ENCODE measurements around the gene NTN3.

Gene NTN3

DNA sequence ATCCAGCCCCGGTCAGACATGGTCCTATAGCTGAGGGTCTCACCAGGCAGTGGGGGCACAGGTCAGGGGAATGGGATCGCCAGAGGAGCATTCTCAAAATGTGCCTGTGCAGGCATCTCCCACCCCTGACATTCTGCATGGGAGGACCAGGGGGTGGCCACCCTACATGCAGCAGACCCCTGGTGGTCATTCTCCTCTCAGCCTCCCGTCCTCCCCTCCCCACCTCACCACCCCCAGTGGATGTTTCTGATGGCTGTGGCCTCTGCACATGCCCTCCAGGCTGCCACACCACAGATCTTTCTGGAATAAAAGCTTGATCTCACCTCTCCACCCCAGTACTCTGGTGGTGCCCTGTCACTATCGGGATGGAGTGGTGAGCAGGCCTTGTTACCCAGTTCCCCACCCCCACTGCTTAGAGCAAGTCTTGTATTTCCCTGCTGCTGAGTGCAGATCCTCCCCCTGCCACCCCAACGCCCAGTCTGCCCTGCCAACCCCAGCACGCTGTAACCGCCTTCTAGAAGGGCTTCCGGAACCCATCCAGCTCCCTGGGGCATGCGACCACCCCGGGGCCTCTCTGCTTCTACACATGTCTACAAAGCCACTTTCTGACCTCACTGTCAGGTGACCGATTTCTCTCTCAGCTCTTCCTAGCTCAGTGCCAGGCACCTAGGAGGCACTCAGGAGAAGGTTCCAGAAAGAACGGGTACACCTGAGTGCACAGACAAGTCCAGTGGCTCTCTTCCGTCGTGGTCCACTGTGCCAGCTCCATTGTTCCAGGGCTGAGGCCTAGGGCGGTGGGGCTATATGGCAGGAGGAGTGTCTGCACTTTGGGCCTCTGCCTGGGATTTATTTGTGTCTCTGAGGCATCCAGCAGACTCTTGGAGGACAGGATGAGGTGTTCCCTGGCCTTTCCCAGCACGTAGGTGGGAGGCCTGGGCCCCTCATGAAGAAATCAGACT lies 13.1 kb downstream of the NTN3 start:
- no peak for TF ChIP-seq POLR2A (IDR thresholded peaks at IDR 0.05; ENCODE audit: low read depth, low read length)
- FAIRE-seq: no peak
- no peak for DNase-seq (ENCODE audit: insufficient read length, low spot score)

DNA sequence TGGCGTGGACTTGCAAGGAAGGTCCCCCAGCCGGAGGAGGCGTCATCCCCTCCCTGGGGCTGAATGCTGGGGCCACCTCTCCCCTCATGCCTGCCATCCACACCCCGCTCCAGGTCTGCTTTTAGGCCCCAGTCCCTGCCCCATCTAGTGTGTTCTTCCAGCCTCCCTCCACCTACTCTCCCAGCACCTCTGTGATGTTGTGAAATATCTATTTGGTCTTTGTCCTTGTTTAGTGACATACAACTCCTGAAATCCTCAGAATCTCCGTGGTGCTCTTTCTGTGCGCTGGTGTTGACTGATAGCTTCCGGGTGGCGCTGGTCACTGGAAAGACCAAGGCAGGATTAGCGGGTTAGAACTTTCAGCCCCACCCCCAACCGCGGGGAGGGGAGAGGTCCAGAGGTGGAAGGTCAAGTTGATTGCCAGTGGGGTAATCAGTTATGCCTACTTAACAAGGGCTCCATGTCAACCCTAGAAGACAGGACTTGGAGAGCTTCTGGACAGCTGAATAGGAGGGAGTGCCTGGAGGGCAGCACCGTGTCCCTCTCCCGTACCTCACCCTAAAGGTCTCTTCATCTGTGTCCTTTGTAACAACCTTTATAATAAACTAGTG lies 13.9 kb downstream of the NTN3 start:
- no peak for TF ChIP-seq POLR2A (IDR thresholded peaks at IDR 0.05; ENCODE audit: low read depth, low read length)
- DNase-seq (ENCODE audit: insufficient read length, low spot score) (no peak), FAIRE-seq (no peak)

DNA sequence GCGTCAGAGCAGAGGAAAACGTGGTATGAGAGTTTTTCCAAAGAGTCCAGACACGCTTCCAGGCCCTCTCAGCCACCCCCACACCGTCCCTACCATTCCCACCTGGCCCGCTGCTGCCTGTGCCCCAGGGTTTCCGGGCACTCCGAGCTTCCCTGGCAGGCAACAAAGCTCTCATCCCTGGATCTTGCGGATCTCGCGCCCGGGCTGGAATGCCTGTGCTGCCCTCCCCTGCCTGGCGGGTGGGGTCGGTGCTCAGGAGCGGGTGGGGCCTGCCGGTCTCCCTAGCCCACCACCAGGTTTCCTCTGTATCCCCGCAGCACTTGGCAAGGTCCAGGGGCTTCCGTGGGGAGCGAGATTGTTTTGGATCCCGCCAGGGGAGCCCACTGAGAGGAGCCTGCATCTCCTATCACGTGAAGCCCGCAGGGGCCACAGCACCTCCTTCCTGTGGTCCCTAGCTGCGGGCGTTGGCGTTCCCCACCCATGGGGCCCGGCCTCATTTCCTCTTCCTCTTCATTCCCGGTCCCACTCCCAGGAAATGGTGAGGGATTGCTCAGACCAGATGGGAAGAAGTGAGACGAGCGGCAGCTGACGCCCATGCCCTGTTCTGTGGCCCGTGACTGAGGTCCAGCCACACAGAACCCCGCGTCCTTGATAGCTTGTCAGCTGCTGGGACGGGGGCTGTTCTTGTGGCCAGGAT lies 14.9 kb downstream of the NTN3 start:
- DNase-seq (ENCODE audit: insufficient read length, low spot score): no peak
- FAIRE-seq: no peak
- TF ChIP-seq POLR2A (IDR thresholded peaks at IDR 0.05; ENCODE audit: low read depth, low read length): no peak

DNA sequence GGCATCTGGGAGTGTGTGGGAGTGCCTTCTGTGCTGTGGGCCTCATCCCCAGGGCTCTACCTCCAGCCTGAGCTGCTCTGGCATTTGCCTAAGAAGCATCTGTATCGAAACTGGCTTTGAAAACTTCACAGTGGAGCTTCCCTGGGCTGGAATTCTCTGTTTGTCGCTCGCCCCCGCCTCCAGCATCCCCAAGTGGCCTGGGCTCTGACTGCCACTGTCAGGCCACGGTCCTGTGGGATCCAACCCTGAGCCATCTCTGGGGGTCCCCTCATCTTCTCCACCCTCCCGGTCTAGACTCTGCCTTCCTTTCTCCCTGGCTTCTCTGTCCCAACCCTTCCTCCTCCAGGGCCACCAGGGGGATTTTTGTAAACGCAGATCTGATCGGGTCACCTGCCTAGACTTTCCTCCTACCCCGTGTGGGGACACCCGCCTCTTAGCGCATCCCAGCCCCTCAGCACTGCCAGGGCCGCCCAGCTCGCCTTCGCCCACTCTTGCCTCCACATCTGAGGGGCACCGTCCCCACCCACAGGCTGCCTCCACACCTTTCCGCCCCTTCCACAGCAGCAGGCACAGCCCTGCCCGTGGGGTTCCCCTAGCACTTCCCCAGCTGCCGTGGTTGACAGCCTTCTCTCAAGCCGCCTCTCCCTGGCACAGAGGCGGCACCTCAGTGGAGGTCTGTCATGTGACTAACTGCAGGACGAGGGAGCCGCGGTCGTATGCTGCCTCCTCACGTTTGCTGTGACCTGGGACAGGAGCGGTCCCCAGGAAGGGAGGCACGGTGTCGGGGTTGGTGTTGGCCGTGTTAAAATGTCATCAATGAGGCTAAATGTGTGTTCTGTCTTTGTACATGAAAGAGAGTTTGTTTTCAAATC lies 15.8 kb downstream of the NTN3 start:
- FAIRE-seq (no peak), DNase-seq (ENCODE audit: insufficient read length, low spot score) (no peak)
- TF ChIP-seq POLR2A (IDR thresholded peaks at IDR 0.05; ENCODE audit: low read depth, low read length): no peak

DNA sequence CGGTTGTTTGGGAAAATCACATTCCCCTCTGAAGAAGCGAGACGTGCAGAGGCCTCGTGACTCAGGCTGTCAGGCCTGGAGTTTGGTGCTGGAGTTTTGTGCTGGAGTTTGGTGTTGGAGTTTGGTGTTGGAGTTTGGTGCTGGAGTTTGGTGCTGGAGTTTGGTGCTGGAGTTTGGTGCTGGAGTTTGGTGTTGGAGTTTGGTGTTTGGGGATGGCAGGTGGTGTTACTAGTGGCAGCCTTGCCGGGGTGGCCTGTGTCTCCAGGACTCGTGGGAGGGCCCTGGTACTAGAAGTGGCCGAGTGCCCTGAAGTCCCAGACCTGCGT lies 16.4 kb downstream of the NTN3 start:
- no peak for FAIRE-seq
- DNase-seq (ENCODE audit: insufficient read length, low spot score): no peak
- no peak for TF ChIP-seq POLR2A (IDR thresholded peaks at IDR 0.05; ENCODE audit: low read depth, low read length)

DNA sequence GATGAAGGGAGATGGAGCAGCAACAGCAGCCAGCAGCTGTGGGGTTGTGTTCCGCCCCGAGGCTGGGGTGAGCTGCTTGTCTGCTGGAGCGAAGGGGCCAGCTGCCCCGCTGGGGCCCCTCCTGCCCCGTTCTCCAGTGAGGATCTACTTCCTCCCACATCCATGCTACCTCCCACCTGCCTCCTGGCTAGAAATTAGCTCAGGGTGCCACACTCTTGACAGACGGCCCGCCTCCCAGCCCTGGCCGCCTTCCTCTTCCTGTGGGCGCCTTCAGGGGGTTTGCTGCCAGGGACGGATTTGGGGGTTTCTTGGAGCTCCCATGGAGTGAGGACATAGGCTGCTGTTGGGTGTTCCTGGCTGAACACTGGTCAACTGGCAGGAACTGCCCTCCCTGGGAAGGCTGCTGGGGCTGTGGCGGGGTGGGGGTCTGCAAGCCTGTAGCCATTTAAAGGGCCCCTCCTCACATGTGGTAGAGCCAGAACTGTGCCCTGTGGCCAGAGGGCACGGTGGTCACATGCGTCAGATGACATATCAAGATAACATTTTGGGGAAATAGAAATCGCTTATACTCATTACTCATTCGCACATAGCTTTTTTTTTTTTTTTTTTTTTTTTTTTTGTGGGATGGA lies 16.9 kb downstream of the NTN3 start:
- DNase-seq (ENCODE audit: insufficient read length, low spot score) (no peak), FAIRE-seq (no peak)
- TF ChIP-seq POLR2A (IDR thresholded peaks at IDR 0.05; ENCODE audit: low read depth, low read length): no peak

DNA sequence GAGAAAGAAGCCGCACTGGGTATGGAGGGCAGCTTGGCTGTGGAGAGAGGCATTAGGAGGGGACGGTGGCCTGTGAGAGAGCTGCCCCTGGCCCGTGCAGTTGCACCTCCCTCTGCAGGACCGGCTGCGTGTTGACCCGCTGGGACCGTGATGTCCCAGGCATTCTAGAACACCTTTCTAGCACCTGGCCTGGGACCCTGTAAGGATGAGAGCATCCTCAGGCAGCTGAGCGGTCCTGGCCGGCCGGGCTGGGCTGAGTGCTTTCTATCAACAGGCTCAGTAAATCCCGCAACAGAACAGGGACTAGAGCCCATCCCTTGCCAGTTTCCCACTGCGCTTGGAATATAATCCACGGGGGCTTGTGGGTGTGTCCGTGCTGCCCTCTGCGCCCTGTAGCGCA lies 18.5 kb downstream of the NTN3 start:
- no peak for DNase-seq (ENCODE audit: insufficient read length, low spot score)
- no peak for TF ChIP-seq POLR2A (IDR thresholded peaks at IDR 0.05; ENCODE audit: low read depth, low read length)
- FAIRE-seq: no peak

DNA sequence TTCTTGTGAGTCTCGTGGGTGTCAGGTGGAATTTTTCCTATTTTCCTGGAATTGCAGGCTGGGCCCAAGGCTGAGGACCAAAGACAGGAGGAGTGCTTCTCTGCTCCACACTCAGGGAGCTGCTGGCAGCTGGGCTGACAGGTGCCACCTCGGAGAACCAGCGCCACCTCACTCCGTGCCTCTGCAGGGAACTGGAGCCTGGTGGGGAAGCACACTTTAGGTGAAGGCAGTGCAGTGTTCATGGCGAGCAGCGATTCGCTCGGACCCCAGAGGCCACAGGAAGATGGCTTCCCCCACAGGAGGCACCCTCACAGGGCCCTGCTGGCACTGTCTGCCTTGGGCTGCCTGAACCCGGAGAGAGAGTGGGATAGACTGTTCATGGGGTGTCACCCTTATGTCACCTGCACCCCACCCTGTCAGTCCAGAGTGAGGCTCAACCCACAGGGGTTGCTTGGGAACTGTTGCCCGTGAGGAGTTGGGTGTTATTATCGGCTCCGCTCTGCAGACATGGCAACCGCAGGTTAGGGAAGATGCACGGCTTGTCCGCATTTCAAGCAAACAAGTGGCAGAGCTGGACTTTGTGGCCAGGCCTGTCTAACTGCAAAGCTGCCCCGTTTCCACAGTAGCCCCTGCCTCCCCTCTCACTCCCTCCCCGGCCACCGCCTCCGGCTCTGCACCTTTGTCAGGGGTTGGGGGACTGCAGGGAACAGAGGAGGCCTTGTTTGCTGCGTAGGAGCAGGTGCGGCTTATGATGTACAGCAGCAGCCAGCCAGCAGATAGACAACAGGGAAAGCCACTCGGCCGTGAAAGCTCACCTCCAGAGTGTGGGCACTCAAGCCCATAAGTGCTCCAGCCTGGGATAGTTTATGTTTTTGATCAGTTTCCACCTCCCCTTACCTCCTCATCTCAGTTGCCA lies 19.4 kb downstream of the NTN3 start:
- no peak for FAIRE-seq
- no peak for DNase-seq (ENCODE audit: insufficient read length, low spot score)
- TF ChIP-seq POLR2A (IDR thresholded peaks at IDR 0.05; ENCODE audit: low read depth, low read length): no peak

DNA sequence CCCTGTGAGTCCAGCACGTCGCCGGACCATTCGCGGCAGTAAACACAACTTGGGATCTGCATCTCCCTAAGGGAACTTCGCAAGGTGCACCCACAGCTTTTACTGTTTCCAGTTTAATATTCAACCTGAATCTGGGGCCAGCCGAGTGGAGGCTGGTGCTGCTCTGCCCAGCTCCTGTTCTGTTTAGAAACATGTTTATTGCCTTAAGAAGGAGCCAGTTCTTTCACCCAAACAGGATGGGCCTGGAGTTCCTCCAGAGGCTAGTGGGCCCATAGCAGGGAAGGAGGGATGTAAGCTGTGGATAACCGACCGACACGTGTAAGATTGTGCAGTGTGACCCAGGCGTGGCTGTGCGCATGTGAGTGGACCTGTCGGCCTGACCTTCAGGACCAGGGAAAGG lies 21.2 kb downstream of the NTN3 start:
- no peak for TF ChIP-seq POLR2A (IDR thresholded peaks at IDR 0.05; ENCODE audit: low read depth, low read length)
- DNase-seq (ENCODE audit: insufficient read length, low spot score) (no peak), FAIRE-seq (no peak)

DNA sequence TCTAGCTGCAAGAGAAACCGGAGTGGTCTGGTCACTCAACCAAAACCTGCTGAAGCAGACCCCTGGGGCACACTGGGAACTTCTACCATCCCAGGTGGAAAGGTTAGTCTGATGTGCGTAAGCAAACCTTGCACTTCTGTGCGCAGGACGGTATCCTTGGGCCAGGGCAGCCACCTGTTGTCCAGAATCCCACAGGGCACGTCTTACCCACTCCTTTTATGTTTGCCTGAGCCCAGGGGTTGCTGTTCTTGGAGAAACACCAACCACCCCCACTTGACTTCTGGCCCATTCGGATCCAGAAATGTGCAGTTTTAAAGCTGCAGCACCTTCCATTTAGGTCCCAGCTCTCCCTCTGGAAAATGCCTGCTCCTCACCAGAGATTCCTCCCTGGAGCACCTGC lies 22.5 kb downstream of the NTN3 start:
- no peak for TF ChIP-seq POLR2A (IDR thresholded peaks at IDR 0.05; ENCODE audit: low read depth, low read length)
- DNase-seq (ENCODE audit: insufficient read length, low spot score) (no peak), FAIRE-seq (no peak)

DNA sequence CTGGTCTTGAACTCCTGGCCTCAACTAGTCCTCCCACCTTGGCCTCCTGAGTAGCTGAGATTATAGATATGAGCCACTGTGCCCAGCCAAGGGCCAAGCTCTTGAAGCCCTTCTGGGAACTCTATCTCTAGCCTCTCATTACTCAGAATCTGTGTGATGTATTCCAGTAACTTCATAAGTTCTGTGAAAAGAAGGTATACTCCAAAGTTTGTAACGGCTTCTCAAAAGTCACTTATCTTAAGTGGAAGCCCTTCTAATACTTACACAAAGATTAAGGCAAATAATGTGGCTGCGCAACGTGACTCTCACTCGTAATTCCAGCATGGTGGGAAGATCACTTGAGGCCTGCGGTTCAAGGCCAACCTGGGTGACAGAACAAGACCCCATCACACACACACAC lies 23.5 kb downstream of the NTN3 start:
- TF ChIP-seq POLR2A (IDR thresholded peaks at IDR 0.05; ENCODE audit: low read depth, low read length): no peak
- DNase-seq (ENCODE audit: insufficient read length, low spot score) (no peak), FAIRE-seq (no peak)

DNA sequence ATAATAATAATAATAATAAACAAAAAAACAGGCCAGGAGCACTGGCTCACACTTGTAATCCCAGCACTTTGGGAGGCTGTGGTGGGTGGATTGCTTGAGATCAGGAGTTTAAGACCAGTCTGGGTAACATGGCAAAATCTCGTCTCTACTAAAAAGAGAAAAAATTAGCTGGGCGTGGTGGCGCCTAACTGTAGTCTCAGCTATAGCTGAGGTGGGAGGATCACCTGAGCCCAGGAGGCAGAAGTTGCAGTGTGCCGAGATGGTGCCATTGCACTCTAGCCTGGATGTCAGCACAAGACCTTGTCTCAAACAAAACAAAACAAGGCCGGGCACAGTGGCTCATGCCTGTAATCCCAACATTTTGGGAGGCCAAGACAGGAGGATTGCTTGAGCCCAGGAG lies 23.9 kb downstream of the NTN3 start:
- TF ChIP-seq POLR2A (IDR thresholded peaks at IDR 0.05; ENCODE audit: low read depth, low read length): no peak
- no peak for DNase-seq (ENCODE audit: insufficient read length, low spot score)
- no peak for FAIRE-seq
